Measurements from ENCODE around the gene KDM5C. TPM values are rescaled to one million over a fixed set of nuclear protein-coding genes. Genes with fewer than 3 reads are reported as not detected.

Gene KDM5C
- total RNA-seq, 1 experiment from 2014 or later = 89.8 TPM

GRCh38 chrX:53237056-53237455 lies 12.0 kb upstream of the KDM5C start:
- DNase-seq (no peak), ATAC-seq (no peak)
- intact Hi-C loops (cut with micrococcal nuclease) = no loop called here
- H3K9me2 ChIP-seq (replicated peaks; ENCODE audit: low read length) = no peaks in the 10 kb centered on the region
- ChIA-PET POLR2A (ENCODE audit: unreplicated experiment) (interaction anchor here (0.6 kb wide), 1 partner anchor 62 kb away, joined by 6 read pairs; no protein-coding TSS in a partner anchor), CTCF (no interaction called here)
- no peaks in the 10 kb centered on the region for H3K36me3 ChIP-seq (ENCODE audit: low read depth, low read length)
- H2AFZ ChIP-seq (ENCODE audit: low read length) = no peak overlapping the region
- no peak overlapping the region for H3K4me3 ChIP-seq (ENCODE audit: low read length)
- no peaks in the 10 kb centered on the region for H3K79me2 ChIP-seq (ENCODE audit: low read length)
- H3F3A ChIP-seq (ENCODE audit: low read length, unreplicated experiment) = no peaks in the 10 kb centered on the region
- H3K27ac ChIP-seq (ENCODE audit: low read length) = no peak overlapping the region
- no peaks in the 10 kb centered on the region for H3K27me3 ChIP-seq (ENCODE audit: low read length)
- no peaks in the 10 kb centered on the region for H3K4me1 ChIP-seq (ENCODE audit: insufficient read depth, low read length)
- H3K9ac ChIP-seq (ENCODE audit: low read length) = no peak overlapping the region
- no peak overlapping the region for H3K4me2 ChIP-seq (ENCODE audit: low read length)
- no TSS peak for BruUV-seq (replicated peaks)
- H4K20me1 ChIP-seq (ENCODE audit: low read length) = no peaks in the 10 kb centered on the region
- no peaks in the 10 kb centered on the region for H3K9me3 ChIP-seq (ENCODE audit: low read length)
- TF ChIP-seq EZH2phosphoT487 (IDR thresholded peaks at IDR 0.05; ENCODE audit: borderline replicate concordance, low read length) (no peak), CTCF (conservative IDR thresholded peaks at IDR 0.05; ENCODE audit: low read depth, low read length) (no peak), EZH2 (IDR thresholded peaks at IDR 0.05; ENCODE audit: low read length, unreplicated experiment) (no peak)

- no peak overlapping the region for H2AFZ ChIP-seq (ENCODE audit: low read length)
- no peak overlapping the region for H3K27ac ChIP-seq (ENCODE audit: low read length)
- CTCF ChIA-PET = no interaction called here
- no peak overlapping the region for H3K9ac ChIP-seq (ENCODE audit: low read length)
- no peak overlapping the region for H3K4me2 ChIP-seq (ENCODE audit: low read length)
- no peaks in the 10 kb centered on the region for H3K79me2 ChIP-seq (ENCODE audit: low read length)
- BruUV-seq (replicated peaks) = no TSS peak
- no peaks in the 10 kb centered on the region for H3F3A ChIP-seq (ENCODE audit: low read length, unreplicated experiment)
- H3K27me3 ChIP-seq (ENCODE audit: low read length) = no peaks in the 10 kb centered on the region
- H3K9me3 ChIP-seq (ENCODE audit: low read length) = no peaks in the 10 kb centered on the region
- no peak for TF ChIP-seq EZH2 (IDR thresholded peaks at IDR 0.05; ENCODE audit: low read length, unreplicated experiment)
- H3K9me2 ChIP-seq (replicated peaks; ENCODE audit: low read length) = no peaks in the 10 kb centered on the region
- H3K4me1 ChIP-seq (ENCODE audit: insufficient read depth, low read length) = no peaks in the 10 kb centered on the region
- no peak for ATAC-seq
- H4K20me1 ChIP-seq (ENCODE audit: low read length) = no peaks in the 10 kb centered on the region
- DNase-seq = no peak
- intact Hi-C loops (cut with micrococcal nuclease) = no loop called here
- H3K4me3 ChIP-seq (ENCODE audit: low read length) = no peak overlapping the region
- POLR2A ChIA-PET (ENCODE audit: unreplicated experiment) = no interaction called here
- no peaks in the 10 kb centered on the region for H3K36me3 ChIP-seq (ENCODE audit: low read depth, low read length)
These were observed 11.1 kb upstream of the KDM5C start for GRCh38 chrX:53236025-53236679.

DNA sequence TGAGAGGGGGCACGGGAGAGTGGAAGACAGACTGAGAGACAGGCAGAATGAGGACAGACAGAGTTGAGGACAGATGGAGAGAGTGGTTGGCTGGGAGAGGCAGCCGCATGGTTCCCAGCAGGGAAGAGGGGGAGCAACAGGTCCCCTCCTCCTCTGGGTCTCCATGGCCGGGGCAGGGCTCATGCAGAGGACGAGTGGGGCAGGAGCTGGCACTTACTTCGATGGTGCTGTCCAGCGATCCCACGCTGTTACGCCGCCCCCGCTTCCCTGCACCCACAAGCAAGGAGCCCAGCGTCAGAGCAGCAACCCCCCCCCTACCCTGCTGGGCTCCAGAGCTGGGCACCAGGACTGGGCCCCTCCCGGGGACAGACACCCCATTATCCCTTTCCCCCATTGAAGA lies 10.6 kb upstream of the KDM5C start:
- intact Hi-C loops (cut with micrococcal nuclease) = no loop called here
- H3K27me3 ChIP-seq (ENCODE audit: low read length) = no peaks in the 10 kb centered on the region
- H3K4me2 ChIP-seq (ENCODE audit: low read length) = no peak overlapping the region
- H3K27ac ChIP-seq (ENCODE audit: low read length) = no peak overlapping the region
- TF ChIP-seq EZH2phosphoT487 (IDR thresholded peaks at IDR 0.05; ENCODE audit: borderline replicate concordance, low read length) (no peak), EZH2 (IDR thresholded peaks at IDR 0.05; ENCODE audit: low read length, unreplicated experiment) (no peak), CTCF (conservative IDR thresholded peaks at IDR 0.05; ENCODE audit: low read depth, low read length) (no peak)
- H3F3A ChIP-seq (ENCODE audit: low read length, unreplicated experiment) = no peaks in the 10 kb centered on the region
- H3K9ac ChIP-seq (ENCODE audit: low read length) = no peak overlapping the region
- ATAC-seq = no peak
- H3K4me3 ChIP-seq (ENCODE audit: low read length) = no peak overlapping the region
- DNase-seq = no peak
- no peaks in the 10 kb centered on the region for H3K9me2 ChIP-seq (replicated peaks; ENCODE audit: low read length)
- H3K9me3 ChIP-seq (ENCODE audit: low read length) = no peaks in the 10 kb centered on the region
- BruUV-seq (replicated peaks) = no TSS peak
- H4K20me1 ChIP-seq (ENCODE audit: low read length) = no peaks in the 10 kb centered on the region
- H3K36me3 ChIP-seq (ENCODE audit: low read depth, low read length) = no peaks in the 10 kb centered on the region
- POLR2A ChIA-PET (ENCODE audit: unreplicated experiment) = no interaction called here
- no peaks in the 10 kb centered on the region for H3K79me2 ChIP-seq (ENCODE audit: low read length)
- no peak overlapping the region for H2AFZ ChIP-seq (ENCODE audit: low read length)
- H3K4me1 ChIP-seq (ENCODE audit: insufficient read depth, low read length) = no peaks in the 10 kb centered on the region
- CTCF ChIA-PET = no interaction called here

Measured in PC-3 (cell line).